Transverse colon (tissue), 4 donors: ENCODE measurements around the gene ZNF429. TPM values are rescaled to one million over a fixed set of nuclear protein-coding genes. Genes with fewer than 3 reads are reported as not detected.

Experiments
- DNase-seq: peaks from one replicate; pipeline ENCODE4 v3.0.0-alpha.2; 2019
- H3K27ac ChIP-seq, 4 donors: fragments of 200-600 bp; sonication (generic); 2 replicates each; pipeline ENCODE4 v1.5.1; 2016 to 2018; ENCODE audit warnings: inconsistent platforms in 4 of 4
- H3K27me3 ChIP-seq: fragments of 200-600 bp; sonication (generic); 2 replicates; pipeline ENCODE4 v1.5.1; 2017; ENCODE audit warnings: inconsistent platforms
- H3K36me3 ChIP-seq, 4 donors: fragments of 200-600 bp; sonication (generic); 2 replicates each; pipeline ENCODE4 v1.5.1; 2017 to 2019; ENCODE audit warnings: inconsistent platforms in 4 of 4
- H3K4me1 ChIP-seq, 4 donors: fragments of 200-600 bp; sonication (generic); 2 replicates each; pipeline ENCODE4 v1.5.1; 2017 to 2020; ENCODE audit warnings: inconsistent platforms in 4 of 4
- H3K4me3 ChIP-seq, 4 donors: fragments of 200-600 bp; sonication (generic); 1 replicate in 1 of 4; 2 replicates in 3 of 4; pipeline versions ENCODE4 v1.5.1 to v1.6.1; 2017 to 2019; ENCODE audit warnings: inconsistent platforms in 4 of 4
- H3K9me3 ChIP-seq, 2 donors: fragments of 200-600 bp; sonication (generic); 2 replicates each; pipeline ENCODE4 v1.5.1; 2017 to 2019; ENCODE audit warnings: inconsistent platforms in 2 of 2
- CTCF ChIP-seq, 5 experiments: fragments of 200-600 bp in 3 of 5; fragments of 450-650 bp in 2 of 5; sonication (generic) in 3 of 5; IDR thresholded peaks; 1 replicate in 2 of 5; 2 replicates in 3 of 5; pipeline ENCODE4 v1.5.1; 2016 to 2017; ENCODE audit warnings: antibody characterized with exemption in 5 of 5, inconsistent platforms in 3 of 5, mild to moderate bottlenecking in 2 of 5, moderate library complexity in 1 of 5
- EP300 ChIP-seq: sonication (generic); formaldehyde crosslinking; IDR thresholded peaks from one replicate; pipeline ENCODE4 v1.6.1; 2017; ENCODE audit warnings: antibody characterized with exemption, low read depth
- POLR2A ChIP-seq: fragments of 450-650 bp; IDR thresholded peaks from one replicate; pipeline ENCODE4 v1.6.1; 2016; ENCODE audit warnings: antibody characterized with exemption, mild to moderate bottlenecking, moderate library complexity
- POLR2AphosphoS5 ChIP-seq, 3 donors: sonication (generic); formaldehyde crosslinking; IDR thresholded peaks; one replicate each; pipeline ENCODE4 v1.6.1; 2016; ENCODE audit warnings: antibody characterized with exemption in 3 of 3
- WGBS, 2 donors: methylation state at CpG; one replicate each; pipeline ENCODE4 v1.1.5; 2018; ENCODE audit warnings: low coverage in 1 of 2; 5-methylcytosine and 5-hydroxymethylcytosine counted together
- in situ Hi-C, 4 donors: fragments of 200-750 bp; cut with MboI; loops; one replicate each; pipeline versions ENCODE4 v1.15.0 to v1.15.1; 2017; ENCODE audit warnings: low sequenced_read_pairs in 3 of 4, low pct_ligation_motif_present in 1 of 4, low pct_unique_long_range_greater_than_20kb in 1 of 4
- intact Hi-C: fragments of 100-400 bp; cut with DNase I; formaldehyde crosslinking; loops from one replicate; pipeline ENCODE4 v1.15.1; 2023; ENCODE audit warnings: low total_unique reads
- total RNA-seq, 4 donors: library from RNA; depleted of rRNA; stranded (reverse); fragments of >200 nt; gene quantifications; one replicate each; pipeline ENCODE4 v1.1.0, GENCODE V29; 2016

The ZNF429 gene
- total RNA-seq, 4 donors from 2014 or later, result 13.5 to 47.0 (median 18.2) TPM

- peaks cover 3 to 34% of the 10 kb centered on the region in 2 donors for H3K9me3 ChIP-seq
- H3K27me3 ChIP-seq, result no peaks in the 10 kb centered on the region
- DNase-seq, result no peak
- TF ChIP-seq POLR2A (no peak), CTCF (IDR thresholded peaks at IDR 0.05) (no peak), EP300 (no peak)
- in situ Hi-C loops (no loop called here), intact Hi-C loops (no loop called here)
- H3K4me1 ChIP-seq, result no peaks in the 10 kb centered on the region
- H3K4me3 ChIP-seq, result no peak overlapping the region
- WGBS, 2 donors, result 90 to 98% methylated on average over 3 of the region's 3 CpGs
- no peak overlapping the region for H3K27ac ChIP-seq
- no peaks in the 10 kb centered on the region for H3K36me3 ChIP-seq
Measured at GRCh38 chr19:21576481-21576880, 71.1 kb downstream of the ZNF429 start.

GRCh38 chr19:21580101-21580500 lies 74.7 kb downstream of the ZNF429 start:
- H3K27ac ChIP-seq, result no peak overlapping the region
- DNase-seq, result no peak
- in situ Hi-C loops, result no loop called here
- no peak overlapping the region for H3K4me3 ChIP-seq
- TF ChIP-seq CTCF (IDR thresholded peaks at IDR 0.05), result no peak
- no peak for TF ChIP-seq POLR2AphosphoS5 (IDR thresholded peaks at IDR 0.05)
- TF ChIP-seq EP300, result no peak
- TF ChIP-seq POLR2A, result no peak
- WGBS, 2 donors, result 52 to 74% methylated on average over 3 of the region's 3 CpGs
- intact Hi-C loops, result no loop called here
- peaks cover 0 to 12% of the 10 kb centered on the region in 2 donors for H3K9me3 ChIP-seq
- H3K4me1 ChIP-seq, result no peaks in the 10 kb centered on the region
- H3K27me3 ChIP-seq, result no peaks in the 10 kb centered on the region
- no peaks in the 10 kb centered on the region for H3K36me3 ChIP-seq

- intact Hi-C loops (no loop called here), in situ Hi-C loops (no loop called here)
- H3K27ac ChIP-seq, result no peak overlapping the region
- no peak for DNase-seq
- WGBS, 2 donors, result 85 to 92% methylated on average over 1 of the region's 1 CpG
- H3K9me3 ChIP-seq, result peaks cover 0 to 12% of the 10 kb centered on the region in 2 donors
- H3K27me3 ChIP-seq, result no peaks in the 10 kb centered on the region
- H3K4me3 ChIP-seq, result no peak overlapping the region
- no peaks in the 10 kb centered on the region for H3K4me1 ChIP-seq
- no peaks in the 10 kb centered on the region for H3K36me3 ChIP-seq
- no peak for TF ChIP-seq POLR2A
- no peak for TF ChIP-seq CTCF (IDR thresholded peaks at IDR 0.05)
- TF ChIP-seq POLR2AphosphoS5 (IDR thresholded peaks at IDR 0.05), result no peak
- TF ChIP-seq EP300, result no peak
Measured at GRCh38 chr19:21580818-21581217, 75.4 kb downstream of the ZNF429 start.

- intact Hi-C loops, result no loop called here
- Histone ChIP-seq H3K4me3 (no peak overlapping the region), H3K4me1 (peaks cover 0 to 1% (median 0%) of the 10 kb centered on the region in 4 donors), H3K9me3 (peaks cover 0 to 12% of the 10 kb centered on the region in 2 donors), H3K27me3 (no peaks in the 10 kb centered on the region), H3K36me3 (no peaks in the 10 kb centered on the region), H3K27ac (no peak overlapping the region)
- DNase-seq, result no peak
- TF ChIP-seq CTCF (IDR thresholded peaks at IDR 0.05) (no peak), EP300 (no peak), POLR2A (no peak), POLR2AphosphoS5 (IDR thresholded peaks at IDR 0.05) (no peak)
- in situ Hi-C loops, result no loop called here
- 88 to 100% methylated on average over 1 of the region's 1 CpG for WGBS, 2 donors
Measured at GRCh38 chr19:21581646-21582240, 76.3 kb downstream of the ZNF429 start.
